Endothelial cell of umbilical vein (primary cell): ENCODE results near the gene RAB31. TPM values are rescaled to one million over a fixed set of nuclear protein-coding genes. Genes with fewer than 3 reads are reported as not detected.

Experiments used
- BruUV-seq: library from RNA; stranded (reverse); fragments of 400-500 nt; replicated peaks from 2 replicates; lab custom pipeline; 2021; lab: Mats Ljungman, UMichigan
- CTCF ChIA-PET: fragments of 300-600, 350-600 bp; sonication (Branson Sonifier 250); formaldehyde crosslinking; loops from one replicate; lab custom pipeline; 2021; ENCODE audit warnings: antibody characterized with exemption, inconsistent platforms; lab: Charles Lee
- POLR2A ChIA-PET: fragments of 300-600, 350-600 bp; sonication (Branson Sonifier 250); formaldehyde crosslinking; loops from one replicate; lab custom pipeline; 2021; ENCODE audit warnings: antibody characterized with exemption, inconsistent platforms; lab: Charles Lee
- DNase-seq: peaks from one replicate; pipeline ENCODE4 v3.0.0-alpha.2; 2011; ENCODE audit warnings: low read depth, low spot score
- FAIRE-seq: peaks from 2 replicates; lab custom pipeline; 2011; peaks lifted over from hg19 to GRCh38; lab: Jason Lieb, UNC
- H2AFZ ChIP-seq: 2 replicates; pipeline ENCODE4 v1.6.0; 2012; ENCODE audit warnings: low read depth, low read length, control low read depth, inconsistent platforms
- H3K27ac ChIP-seq: 2 replicates; pipeline ENCODE4 v1.5.1; 2011; ENCODE audit warnings: low read depth, mild to moderate bottlenecking, control low read depth, low read length, moderate library complexity; ENCODE audit not compliant: insufficient read depth
- H3K27me3 ChIP-seq, 2 experiments: 2 replicates each; pipeline versions ENCODE4 v1.6.0 to v1.6.1; 2011; ENCODE audit warnings: low read length in 2 of 2, mixed read lengths in 1 of 2; ENCODE audit not compliant: control insufficient read depth in 2 of 2, insufficient read depth in 2 of 2
- H3K36me3 ChIP-seq, 2 experiments: 2 replicates in 1 of 2; 3 replicates in 1 of 2; pipeline ENCODE4 v1.5.1; 2011; ENCODE audit warnings: low read length in 2 of 2, mild to moderate bottlenecking in 1 of 2, moderate library complexity in 1 of 2; ENCODE audit not compliant: control insufficient read depth in 2 of 2, insufficient read depth in 2 of 2; ENCODE audit errors: extremely low read depth in 1 of 2
- H3K4me1 ChIP-seq: 3 replicates; pipeline ENCODE4 v1.5.1; 2011; ENCODE audit warnings: mild to moderate bottlenecking, low read length; ENCODE audit not compliant: control insufficient read depth, insufficient read depth; ENCODE audit errors: extremely low read depth
- H3K4me2 ChIP-seq: 2 replicates; pipeline ENCODE4 v1.6.1; 2011; ENCODE audit warnings: low read length, control low read depth, mixed read lengths; ENCODE audit not compliant: insufficient read depth
- H3K4me3 ChIP-seq, 3 experiments: fragments of 200-600 bp in 1 of 3; sonication (generic), shearing (Covaris generic) in 1 of 3; replicated peaks in 1 of 3; 2 replicates each; pipeline ENCODE4 v1.5.1; 2011 to 2016; ENCODE audit warnings: control low read depth in 3 of 3, low read length in 3 of 3, mild to moderate bottlenecking in 2 of 3, inconsistent platforms in 1 of 3, low read depth in 1 of 3, moderate library complexity in 1 of 3; ENCODE audit not compliant: insufficient read depth in 1 of 3
- H3K79me2 ChIP-seq: 2 replicates; pipeline ENCODE4 v1.6.0; 2012; ENCODE audit warnings: low read length, inconsistent platforms; ENCODE audit not compliant: control insufficient read depth, insufficient read depth
- H3K9ac ChIP-seq: replicated peaks from 2 replicates; pipeline ENCODE3; 2011; ENCODE audit warnings: low read length, control low read depth; ENCODE audit not compliant: insufficient read depth; ENCODE audit errors: extremely low read depth
- H3K9me1 ChIP-seq: replicated peaks from 3 replicates; pipeline ENCODE4 v1.6.0; 2011; ENCODE audit warnings: mild to moderate bottlenecking, low read length; ENCODE audit not compliant: control insufficient read depth, insufficient read depth; ENCODE audit errors: extremely low read depth
- H3K9me3 ChIP-seq: replicated peaks from 2 replicates; pipeline ENCODE4 v1.5.1; 2012; ENCODE audit warnings: low read length, inconsistent platforms; ENCODE audit not compliant: control insufficient read depth, insufficient read depth
- H4K20me1 ChIP-seq: replicated peaks from 2 replicates; pipeline ENCODE3; 2011; ENCODE audit warnings: mild to moderate bottlenecking, low read length; ENCODE audit not compliant: control insufficient read depth, insufficient read depth; ENCODE audit errors: extremely low read depth
- CTCF ChIP-seq, 2 donors: IDR thresholded peaks; 1 replicate in 1 of 2; 2 replicates in 1 of 2; pipeline ENCODE4 v1.5.1; 2011; ENCODE audit warnings: low read length in 2 of 2, mild to moderate bottlenecking in 2 of 2, moderate library complexity in 2 of 2, control low read depth in 1 of 2, inconsistent platforms in 1 of 2, low read depth in 1 of 2; ENCODE audit not compliant: insufficient read depth in 1 of 2; ENCODE audit errors: extremely low read depth in 1 of 2
- FOS ChIP-seq: IDR thresholded peaks from 2 replicates; pipeline ENCODE4 v1.6.1; 2011; ENCODE audit warnings: mild to moderate bottlenecking, low read length, moderate library complexity, borderline replicate concordance; ENCODE audit not compliant: insufficient read depth
- GATA2 ChIP-seq: IDR thresholded peaks from 2 replicates; pipeline ENCODE4 v1.7.0; 2011; ENCODE audit warnings: low read depth, mild to moderate bottlenecking, moderate library complexity, mixed read lengths, low read length; ENCODE audit not compliant: insufficient read length, insufficient read depth
- MAX ChIP-seq: IDR thresholded peaks from 2 replicates; pipeline ENCODE4 v1.6.1; 2011; ENCODE audit not compliant: insufficient read depth, insufficient read length
- MYC ChIP-seq: IDR thresholded peaks from one replicate; pipeline ENCODE4 v1.6.1; 2011; ENCODE audit warnings: mild to moderate bottlenecking, low read depth, low read length
- POLR2A ChIP-seq: IDR thresholded peaks from 2 replicates; pipeline ENCODE4 v1.6.1; 2012; ENCODE audit warnings: low read depth, mild to moderate bottlenecking, control low read depth, low read length
- POLR2AphosphoS5 ChIP-seq: IDR thresholded peaks from 2 replicates; pipeline ENCODE4 v1.6.1; 2012; ENCODE audit warnings: low read depth, mild to moderate bottlenecking, control low read depth, low read length, moderate library complexity; ENCODE audit not compliant: insufficient read depth
- dilution Hi-C: fragments of 300-500 bp; cut with MboI; formaldehyde crosslinking; loops from one replicate; pipeline ENCODE4 v1.15.0; 2019; ENCODE audit warnings: low sequenced_read_pairs; ENCODE audit not compliant: extremely low pct_ligation_motif_present
- intact Hi-C: fragments of 100-400 bp; cut with micrococcal nuclease; formaldehyde crosslinking; loops from one replicate; pipeline ENCODE4 v1.10.0; 2022
- polyA plus RNA-seq, 4 experiments: library from polyadenylated mRNA; depleted of rRNA in 3 of 4; stranded (reverse) in 3 of 4; unstranded in 1 of 4; fragments of >200 nt; gene quantifications; 2 replicates each; pipeline versions ENCODE4 v1.2.1 to v1.2.3, GENCODE V29; 2011 to 2012; ENCODE audit warnings: missing spikeins in 1 of 4
- total RNA-seq: library from RNA; stranded (reverse); gene quantifications from 2 replicates; pipeline ENCODE4 v1.2.3, GENCODE V29; 2021

RAB31 gene
- total and polyA plus RNA-seq, 2 donors (not counting 3 experiments of a cell fraction or from before 2014, with no cell fraction given), result 30.5 TPM

GRCh38 chr18:9872823-9873222, 164.7 kb downstream of the RAB31 start:
- ChIA-PET CTCF (interaction anchor here (0.6 to 0.9 kb wide), 2 partner anchors 15 to 17 kb away, joined by 3 read pairs; no protein-coding TSS in a partner anchor), POLR2A (no interaction called here)
- DNase-seq (no peak), FAIRE-seq (no peak)
- H3K9ac ChIP-seq, result no peak overlapping the region
- no peak overlapping the region for H2AFZ ChIP-seq
- peaks cover 43% of the 10 kb centered on the region for H3K4me1 ChIP-seq
- no peaks in the 10 kb centered on the region for H3K36me3 ChIP-seq
- no peak overlapping the region for H3K4me2 ChIP-seq
- no peaks in the 10 kb centered on the region for H4K20me1 ChIP-seq
- dilution Hi-C loops (no loop called here), intact Hi-C loops (no loop called here)
- no peak for TF ChIP-seq CTCF (IDR thresholded peaks at IDR 0.05; ENCODE audit: extremely low read depth in 1 of 2, insufficient read depth in 1 of 2, low read depth in 1 of 2, low read length in 2 of 2)
- TF ChIP-seq GATA2, result no peak
- TF ChIP-seq POLR2A, result no peak
- TF ChIP-seq POLR2AphosphoS5, result no peak
- TF ChIP-seq MYC, result no peak
- TF ChIP-seq MAX, result no peak
- H3K27me3 ChIP-seq, result no peaks in the 10 kb centered on the region
- H3K4me3 ChIP-seq, result no peak overlapping the region
- H3K9me1 ChIP-seq, result no peaks in the 10 kb centered on the region
- no TSS peak for BruUV-seq
- no peaks in the 10 kb centered on the region for H3K79me2 ChIP-seq
- no peak overlapping the region for H3K27ac ChIP-seq
- no peaks in the 10 kb centered on the region for H3K9me3 ChIP-seq

GRCh38 chr18:9874728-9875127, 166.6 kb downstream of the RAB31 start:
- TF ChIP-seq MYC, result no peak
- peak; percentile 41 for TF ChIP-seq FOS
- intact Hi-C loops, result no loop called here
- ChIA-PET CTCF (no interaction called here), POLR2A (no interaction called here)
- no peak overlapping the region for H2AFZ ChIP-seq
- H3K79me2 ChIP-seq, result no peaks in the 10 kb centered on the region
- no TSS peak for BruUV-seq
- dilution Hi-C loops, result no loop called here
- H3K4me1 ChIP-seq, result peaks cover 37% of the 10 kb centered on the region
- H3K27me3 ChIP-seq, result no peaks in the 10 kb centered on the region
- no peaks in the 10 kb centered on the region for H4K20me1 ChIP-seq
- no peak overlapping the region for H3K27ac ChIP-seq
- H3K9ac ChIP-seq, result no peak overlapping the region
- no peaks in the 10 kb centered on the region for H3K9me3 ChIP-seq
- H3K4me2 ChIP-seq, result no peak overlapping the region
- H3K4me3 ChIP-seq, result no peak overlapping the region
- peak; percentile 18 for FAIRE-seq
- H3K9me1 ChIP-seq, result no peaks in the 10 kb centered on the region
- DNase-seq, result peak; percentile 28
- H3K36me3 ChIP-seq, result no peaks in the 10 kb centered on the region
